Prostate gland (tissue), 2 donors: ENCODE results near the gene ITPRIP. TPM values are rescaled to one million over a fixed set of nuclear protein-coding genes. Genes with fewer than 3 reads are reported as not detected.

ENCODE experiments used
- DNase-seq: peaks from one replicate; pipeline ENCODE4 v3.0.0-alpha.2; 2019; ENCODE audit warnings: low spot score
- H3K27ac ChIP-seq, 2 donors: fragments of 200-600 bp; sonication (generic); 2 replicates each; pipeline ENCODE4 v1.5.1; 2017 to 2019
- H3K27me3 ChIP-seq: fragments of 200-600 bp; sonication (generic); replicated peaks from 2 replicates; pipeline ENCODE4 v1.5.1; 2019; ENCODE audit not compliant: insufficient read depth
- H3K36me3 ChIP-seq, 2 donors: fragments of 200-600 bp; sonication (generic); 1 replicate in 1 of 2; 2 replicates in 1 of 2; pipeline versions ENCODE4 v1.5.1 to v1.8.1; 2017 to 2019
- H3K4me1 ChIP-seq: fragments of 200-600 bp; sonication (generic); replicated peaks from 2 replicates; pipeline ENCODE4 v1.5.1; 2019
- H3K4me3 ChIP-seq, 2 donors: fragments of 200-600 bp; sonication (generic); 2 replicates each; pipeline ENCODE4 v1.5.1; 2017 to 2019
- H3K9me3 ChIP-seq: fragments of 200-600 bp; sonication (generic); 2 replicates; pipeline ENCODE4 v1.5.1; 2017
- POLR2A ChIP-seq: fragments of 450-650 bp; IDR thresholded peaks from one replicate; pipeline ENCODE4 v1.6.1; 2016; ENCODE audit warnings: antibody characterized with exemption, mild to moderate bottlenecking
- POLR2AphosphoS5 ChIP-seq: sonication (generic); formaldehyde crosslinking; IDR thresholded peaks from one replicate; pipeline ENCODE4 v1.6.1; 2017; ENCODE audit warnings: antibody characterized with exemption
- WGBS: methylation state at CpG from one replicate; pipeline ENCODE4 v1.1.5; 2018; 5-methylcytosine and 5-hydroxymethylcytosine counted together
- intact Hi-C: fragments of 100-400 bp; cut with DNase I; formaldehyde crosslinking; loops from one replicate; pipeline ENCODE4 v1.14.2; 2022
- total RNA-seq, 2 donors: library from RNA; depleted of rRNA; stranded (reverse); fragments of >200 nt; gene quantifications; one replicate each; pipeline ENCODE4 v1.1.0, GENCODE V29; 2016
- TF ChIP-seq, protein P1 (sequence below), 4 experiments: fragments of 200-600 bp in 2 of 4; fragments of 450-650 bp in 2 of 4; sonication (generic) in 2 of 4; IDR thresholded peaks; 1 replicate in 3 of 4; 2 replicates in 1 of 4; pipeline ENCODE4 v1.5.1; 2016 to 2019; ENCODE audit warnings: antibody characterized with exemption in 4 of 4, mild to moderate bottlenecking in 2 of 4, moderate library complexity in 2 of 4

The ITPRIP gene
- total RNA-seq, 2 donors from 2014 or later, result 12.5 to 35.8 TPM

DNA sequence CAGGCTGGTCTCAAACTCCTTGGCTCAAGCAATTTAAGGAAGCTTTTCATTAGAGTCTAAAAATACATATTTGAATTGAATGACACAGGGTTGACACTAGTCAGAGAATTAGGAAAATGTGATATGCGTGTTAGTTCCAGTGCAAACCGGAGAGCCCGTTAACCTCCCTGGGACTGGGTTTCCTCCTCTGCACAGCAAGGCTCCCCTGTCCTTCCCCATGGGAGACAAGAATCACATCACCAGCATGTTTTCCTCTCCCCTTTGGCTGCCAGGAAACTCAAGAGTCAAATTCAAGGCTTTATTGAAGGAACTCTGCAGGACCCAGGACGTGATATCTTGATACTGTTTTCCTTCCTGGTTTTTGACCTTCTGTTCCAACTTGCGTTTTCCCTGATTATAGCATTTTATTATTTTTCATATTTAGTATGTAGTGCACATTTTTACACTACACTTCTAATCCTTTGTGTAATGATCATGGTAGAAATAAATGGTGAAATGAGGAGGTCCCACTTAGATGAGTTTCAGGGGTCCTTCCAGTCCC lies 44.4 kb downstream of the ITPRIP start:
- Histone ChIP-seq H3K27ac (no peak overlapping the region), H3K9me3 (no peaks in the 10 kb centered on the region), H3K4me3 (no peak overlapping the region), H3K27me3 (no peaks in the 10 kb centered on the region), H3K4me1 (peaks cover 2% of the 10 kb centered on the region), H3K36me3 (no peaks in the 10 kb centered on the region)
- intact Hi-C loops, result no loop called here
- DNase-seq, result no peak
- WGBS, result 94% methylated on average over 5 of the region's 5 CpGs
- TF ChIP-seq, protein P1, sequence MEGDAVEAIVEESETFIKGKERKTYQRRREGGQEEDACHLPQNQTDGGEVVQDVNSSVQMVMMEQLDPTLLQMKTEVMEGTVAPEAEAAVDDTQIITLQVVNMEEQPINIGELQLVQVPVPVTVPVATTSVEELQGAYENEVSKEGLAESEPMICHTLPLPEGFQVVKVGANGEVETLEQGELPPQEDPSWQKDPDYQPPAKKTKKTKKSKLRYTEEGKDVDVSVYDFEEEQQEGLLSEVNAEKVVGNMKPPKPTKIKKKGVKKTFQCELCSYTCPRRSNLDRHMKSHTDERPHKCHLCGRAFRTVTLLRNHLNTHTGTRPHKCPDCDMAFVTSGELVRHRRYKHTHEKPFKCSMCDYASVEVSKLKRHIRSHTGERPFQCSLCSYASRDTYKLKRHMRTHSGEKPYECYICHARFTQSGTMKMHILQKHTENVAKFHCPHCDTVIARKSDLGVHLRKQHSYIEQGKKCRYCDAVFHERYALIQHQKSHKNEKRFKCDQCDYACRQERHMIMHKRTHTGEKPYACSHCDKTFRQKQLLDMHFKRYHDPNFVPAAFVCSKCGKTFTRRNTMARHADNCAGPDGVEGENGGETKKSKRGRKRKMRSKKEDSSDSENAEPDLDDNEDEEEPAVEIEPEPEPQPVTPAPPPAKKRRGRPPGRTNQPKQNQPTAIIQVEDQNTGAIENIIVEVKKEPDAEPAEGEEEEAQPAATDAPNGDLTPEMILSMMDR (IDR thresholded peaks at IDR 0.05), result no peak
- no peak for TF ChIP-seq POLR2A
- no peak for TF ChIP-seq POLR2AphosphoS5

DNA sequence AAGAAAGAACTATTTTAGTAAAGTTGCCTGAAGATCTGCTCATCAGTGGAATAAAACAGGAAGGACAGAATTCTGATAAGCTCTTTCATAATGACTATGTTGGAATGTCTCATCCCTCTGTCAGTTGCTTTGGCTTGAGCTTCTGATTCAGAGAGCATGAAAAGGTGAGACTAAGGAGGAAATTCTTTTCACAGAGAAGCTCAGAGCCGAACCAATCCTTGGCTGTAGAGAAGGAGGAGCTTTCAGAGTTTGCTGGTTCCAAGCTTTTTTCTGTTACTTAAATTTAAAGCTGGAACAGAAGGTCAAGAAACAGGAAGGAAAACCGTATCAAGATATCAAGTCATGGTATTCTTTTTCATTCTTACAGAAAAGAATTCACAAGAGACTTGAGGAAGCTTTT lies 45.3 kb downstream of the ITPRIP start:
- H3K27me3 ChIP-seq, result no peaks in the 10 kb centered on the region
- intact Hi-C loops, result no loop called here
- peaks cover 2% of the 10 kb centered on the region for H3K4me1 ChIP-seq
- no peak for DNase-seq
- H3K36me3 ChIP-seq, result no peaks in the 10 kb centered on the region
- WGBS, result 59% methylated on average over 2 of the region's 2 CpGs
- no peak overlapping the region for H3K4me3 ChIP-seq
- H3K9me3 ChIP-seq, result no peaks in the 10 kb centered on the region
- H3K27ac ChIP-seq, result no peak overlapping the region
- TF ChIP-seq POLR2A (no peak), POLR2AphosphoS5 (no peak)
- TF ChIP-seq, protein P1 (IDR thresholded peaks at IDR 0.05), result no peak

DNA sequence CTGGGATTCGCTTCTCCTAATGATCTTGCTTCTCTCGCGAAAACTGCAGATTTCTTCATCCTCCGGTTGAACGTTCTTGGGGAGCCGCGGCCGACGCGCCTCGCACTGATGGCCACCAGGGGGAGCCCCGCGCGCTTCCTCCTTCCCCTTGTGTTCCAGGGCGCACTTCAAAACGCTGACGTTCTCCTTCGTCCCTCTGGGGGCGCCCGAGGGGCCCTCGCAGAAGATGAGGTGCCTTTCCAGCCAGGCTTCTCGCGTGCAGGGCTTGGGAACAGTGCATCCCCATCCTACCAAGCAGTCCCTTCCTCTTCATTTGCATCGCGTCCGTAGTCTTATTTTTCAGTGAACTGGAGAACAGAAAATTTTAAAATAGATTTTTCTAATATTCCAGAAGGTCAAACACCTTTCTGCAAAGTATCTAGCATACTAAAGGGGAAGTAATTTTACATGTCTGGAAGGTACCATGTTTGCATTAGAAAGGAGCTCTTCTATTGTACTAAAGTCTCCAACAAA lies 46.8 kb downstream of the ITPRIP start:
- H3K4me1 ChIP-seq, result peaks cover 2% of the 10 kb centered on the region
- H3K27ac ChIP-seq, result no peak overlapping the region
- intact Hi-C loops, result loop anchor here (1.0 kb wide), 1 partner anchor 59 kb away; no protein-coding TSS in a partner anchor
- 1% methylated on average over 26 of the region's 26 CpGs for WGBS
- TF ChIP-seq, protein P1 (IDR thresholded peaks at IDR 0.05), result peak; percentile 97 to 99 (median 99)
- TF ChIP-seq POLR2A, result no peak
- peak; percentile 87 for TF ChIP-seq POLR2AphosphoS5
- peak; percentile 86 for DNase-seq
- no peaks in the 10 kb centered on the region for H3K36me3 ChIP-seq
- H3K9me3 ChIP-seq, result no peaks in the 10 kb centered on the region
- H3K4me3 ChIP-seq, result no peak overlapping the region
- no peaks in the 10 kb centered on the region for H3K27me3 ChIP-seq

DNA sequence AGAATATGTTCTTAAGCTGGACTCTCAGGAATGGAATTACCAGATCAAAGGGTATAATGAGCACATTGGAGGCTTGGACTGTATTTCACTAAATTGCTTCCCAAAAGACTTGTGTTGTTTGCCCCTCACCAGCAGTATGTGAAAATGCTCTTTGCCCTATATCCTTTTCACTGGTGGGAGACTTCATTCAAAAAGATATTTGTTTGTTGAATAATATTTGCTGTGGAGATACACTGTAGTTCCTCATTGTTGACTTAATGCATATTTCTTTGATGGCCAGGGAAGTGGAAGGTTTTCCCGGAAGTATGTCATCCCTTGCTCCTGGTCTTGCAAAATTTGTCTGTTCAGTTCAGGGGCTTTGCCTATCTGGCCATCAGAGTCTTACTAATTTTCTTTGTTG lies 49.9 kb downstream of the ITPRIP start:
- Histone ChIP-seq H3K9me3 (no peaks in the 10 kb centered on the region), H3K4me1 (peaks cover 2% of the 10 kb centered on the region), H3K4me3 (no peak overlapping the region), H3K27ac (peak overlapping the region in 1 of 2 donors; percentile 13), H3K36me3 (no peaks in the 10 kb centered on the region), H3K27me3 (no peaks in the 10 kb centered on the region)
- intact Hi-C loops, result no loop called here
- peak; percentile 16 for DNase-seq
- WGBS, result 47% methylated on average over 1 of the region's 1 CpG
- no peak for TF ChIP-seq POLR2A
- TF ChIP-seq, protein P1 (IDR thresholded peaks at IDR 0.05), result no peak
- peak; percentile 65 for TF ChIP-seq POLR2AphosphoS5

DNA sequence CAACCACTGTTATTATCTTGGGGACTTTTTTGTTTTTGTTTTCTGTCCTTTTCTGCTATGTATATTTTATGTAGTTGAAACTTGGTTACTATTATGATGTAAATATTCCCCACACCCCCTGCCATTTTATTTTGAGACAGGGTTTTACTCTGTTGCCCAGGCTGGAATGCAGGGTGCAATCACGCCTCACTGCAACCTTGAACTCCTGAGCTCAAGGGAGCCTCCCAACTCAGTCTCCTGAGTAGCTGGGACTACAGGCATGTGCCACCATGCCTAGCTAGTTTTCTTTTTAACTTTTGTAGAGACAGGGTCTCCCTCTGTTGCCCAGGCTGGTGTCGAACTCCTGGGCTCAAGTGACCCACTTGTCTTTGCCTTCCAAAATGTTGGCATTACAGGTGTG lies 51.3 kb downstream of the ITPRIP start:
- H3K27me3 ChIP-seq, result no peaks in the 10 kb centered on the region
- TF ChIP-seq, protein P1 (IDR thresholded peaks at IDR 0.05), result no peak
- no peak for TF ChIP-seq POLR2A
- TF ChIP-seq POLR2AphosphoS5, result no peak
- H3K27ac ChIP-seq, result no peak overlapping the region
- peaks cover 2% of the 10 kb centered on the region for H3K4me1 ChIP-seq
- no peaks in the 10 kb centered on the region for H3K9me3 ChIP-seq
- intact Hi-C loops, result no loop called here
- DNase-seq, result no peak
- no peaks in the 10 kb centered on the region for H3K36me3 ChIP-seq
- 94% methylated on average over 2 of the region's 2 CpGs for WGBS
- H3K4me3 ChIP-seq, result no peak overlapping the region
